Activated CD4-positive, alpha-beta T cell treated with anti-CD3 and anti-CD28 coated beads, Interleukin-2, Interleukin-4, amounts not matched to agents 100 ng/mL and 50 ng/mL, durations not matched to agents 16 hours and 8 hours (primary cell): ENCODE results near the gene NELL2.

Experiments used
- DNase-seq: peaks from one replicate; pipeline ENCODE4 v3.0.0-alpha.2; 2020; ENCODE audit warnings: low spot score

NELL2 gene

GRCh38 chr12:44465139-44465538, 411.0 kb downstream of the NELL2 start:
- DNase-seq = no peak

GRCh38 chr12:44464180-44464579, 411.9 kb downstream of the NELL2 start:
- DNase-seq = no peak

- no peak for DNase-seq
Measured at GRCh38 chr12:44462729-44463128, 413.4 kb downstream of the NELL2 start.

GRCh38 chr12:44460261-44460660, 415.9 kb downstream of the NELL2 start:
- DNase-seq = no peak

GRCh38 chr12:44459569-44459968, 416.5 kb downstream of the NELL2 start:
- no peak for DNase-seq
